ENCODE data around the gene NSFL1C.
"Not testable (repeated sequence)": the region's sequence is repeated elsewhere in the genome, so short reads cannot be mapped to it uniquely, and the experiment has no call there.

The NSFL1C gene

DNA sequence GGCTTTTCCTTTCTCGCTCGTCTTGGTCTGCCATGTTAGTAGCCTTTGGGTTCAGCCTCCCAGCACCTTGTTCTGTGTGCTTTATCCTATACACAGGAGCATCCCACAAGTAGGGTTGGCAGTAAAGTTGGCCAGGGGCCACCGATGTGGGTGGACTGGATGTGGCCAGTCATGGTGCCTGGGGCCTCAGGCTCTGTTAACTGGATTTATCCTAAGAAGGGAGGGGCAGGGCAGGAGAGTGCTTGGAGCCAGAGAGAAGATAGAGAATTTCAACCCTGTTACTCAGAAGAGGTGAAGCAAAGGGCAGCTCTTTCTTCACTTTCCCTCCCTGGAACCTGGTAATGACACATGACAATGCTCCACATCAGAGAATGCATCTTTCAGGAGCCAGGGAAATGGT lies 38.7 kb upstream of the NSFL1C start:
- TF ChIP-seq, protein P1, sequence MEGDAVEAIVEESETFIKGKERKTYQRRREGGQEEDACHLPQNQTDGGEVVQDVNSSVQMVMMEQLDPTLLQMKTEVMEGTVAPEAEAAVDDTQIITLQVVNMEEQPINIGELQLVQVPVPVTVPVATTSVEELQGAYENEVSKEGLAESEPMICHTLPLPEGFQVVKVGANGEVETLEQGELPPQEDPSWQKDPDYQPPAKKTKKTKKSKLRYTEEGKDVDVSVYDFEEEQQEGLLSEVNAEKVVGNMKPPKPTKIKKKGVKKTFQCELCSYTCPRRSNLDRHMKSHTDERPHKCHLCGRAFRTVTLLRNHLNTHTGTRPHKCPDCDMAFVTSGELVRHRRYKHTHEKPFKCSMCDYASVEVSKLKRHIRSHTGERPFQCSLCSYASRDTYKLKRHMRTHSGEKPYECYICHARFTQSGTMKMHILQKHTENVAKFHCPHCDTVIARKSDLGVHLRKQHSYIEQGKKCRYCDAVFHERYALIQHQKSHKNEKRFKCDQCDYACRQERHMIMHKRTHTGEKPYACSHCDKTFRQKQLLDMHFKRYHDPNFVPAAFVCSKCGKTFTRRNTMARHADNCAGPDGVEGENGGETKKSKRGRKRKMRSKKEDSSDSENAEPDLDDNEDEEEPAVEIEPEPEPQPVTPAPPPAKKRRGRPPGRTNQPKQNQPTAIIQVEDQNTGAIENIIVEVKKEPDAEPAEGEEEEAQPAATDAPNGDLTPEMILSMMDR (conservative IDR thresholded peaks at IDR 0.05; ENCODE audit: low read depth): no peak
- CTCF ChIA-PET: interaction anchor here (3.5 kb wide), 1 partner anchor 38 kb away, joined by 46 read pairs; the partner anchor contains the start of gene NSFL1C
- POLR2A ChIA-PET (ENCODE audit: low non-redundant PET): no interaction called here
- H3K27ac ChIP-seq: no peak overlapping the region
- peak; percentile 65 for DNase-seq (ENCODE audit: low spot score)

DNA sequence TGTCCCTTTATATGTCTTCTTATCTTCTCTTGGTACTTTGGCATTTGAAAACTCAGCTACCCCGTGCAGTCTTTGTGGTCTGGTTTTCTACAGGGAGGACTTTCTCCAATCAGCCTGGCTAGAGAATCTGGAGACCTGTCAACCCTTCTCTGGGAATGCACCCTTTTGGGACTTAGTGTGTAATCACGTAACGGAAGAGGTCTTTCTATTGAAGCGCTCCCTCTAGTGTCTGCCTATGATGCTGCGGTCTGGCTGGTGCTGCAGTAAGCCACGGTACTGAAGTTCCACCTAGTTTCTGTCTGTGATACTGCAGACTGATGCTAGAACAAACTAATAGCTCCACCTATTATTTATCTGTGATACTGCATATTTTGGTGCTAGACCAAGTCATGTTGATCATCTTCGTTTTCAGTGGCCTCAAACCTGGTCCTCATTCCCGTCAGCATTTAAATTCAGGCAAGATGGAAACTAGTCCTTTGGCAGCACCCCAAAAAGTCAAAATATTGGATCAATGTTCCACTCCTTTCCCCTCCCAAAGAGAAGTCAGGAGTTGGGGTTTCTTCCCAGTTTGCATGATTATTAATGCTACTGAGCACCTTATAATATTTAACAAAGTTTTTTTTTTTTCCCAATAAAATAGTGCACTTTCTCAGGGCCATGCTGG lies 37.0 kb upstream of the NSFL1C start:
- ChIA-PET POLR2A (ENCODE audit: low non-redundant PET) (no interaction called here), CTCF (interaction anchor here (0.5 to 3.5 kb wide), 30 partner anchors 9 to 1248 kb away, joined by 3 to 46 read pairs (median 4); partner anchors contain the start of genes NSFL1C and RAD21L1)
- peak; percentile 86 for DNase-seq (ENCODE audit: low spot score)
- H3K27ac ChIP-seq: no peak overlapping the region
- TF ChIP-seq, protein P1 (conservative IDR thresholded peaks at IDR 0.05; ENCODE audit: low read depth): peak; percentile 99

DNA sequence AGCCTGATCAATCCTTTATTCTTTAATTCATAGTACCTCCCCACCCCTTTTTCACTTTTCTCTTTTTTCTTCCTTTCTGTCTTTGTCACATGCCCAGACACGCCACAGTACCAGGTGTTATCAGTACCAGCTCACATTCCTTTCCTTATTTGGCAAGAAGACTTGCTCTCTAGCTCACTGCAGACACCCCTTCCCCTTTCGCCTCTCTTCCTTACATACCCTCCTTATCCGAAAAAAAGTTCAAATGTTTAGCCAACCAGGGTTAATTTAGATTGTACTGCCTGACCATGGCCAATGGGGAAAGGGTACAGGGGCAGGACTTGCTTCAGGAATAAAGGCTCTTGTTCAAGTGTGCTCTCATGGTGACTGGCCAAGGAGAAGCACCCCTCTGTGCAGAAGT lies 33.8 kb upstream of the NSFL1C start:
- peak overlapping the region; percentile 88 for H3K27ac ChIP-seq
- DNase-seq (ENCODE audit: low spot score): no peak
- CTCF ChIA-PET: interaction anchor here (0.6 to 2.0 kb wide), 2 partner anchors 34 to 220 kb away, joined by 3 to 7 read pairs; partner anchors contain the start of gene NSFL1C
- POLR2A ChIA-PET (ENCODE audit: low non-redundant PET): no interaction called here
- TF ChIP-seq, protein P1 (conservative IDR thresholded peaks at IDR 0.05; ENCODE audit: low read depth): no peak

DNA sequence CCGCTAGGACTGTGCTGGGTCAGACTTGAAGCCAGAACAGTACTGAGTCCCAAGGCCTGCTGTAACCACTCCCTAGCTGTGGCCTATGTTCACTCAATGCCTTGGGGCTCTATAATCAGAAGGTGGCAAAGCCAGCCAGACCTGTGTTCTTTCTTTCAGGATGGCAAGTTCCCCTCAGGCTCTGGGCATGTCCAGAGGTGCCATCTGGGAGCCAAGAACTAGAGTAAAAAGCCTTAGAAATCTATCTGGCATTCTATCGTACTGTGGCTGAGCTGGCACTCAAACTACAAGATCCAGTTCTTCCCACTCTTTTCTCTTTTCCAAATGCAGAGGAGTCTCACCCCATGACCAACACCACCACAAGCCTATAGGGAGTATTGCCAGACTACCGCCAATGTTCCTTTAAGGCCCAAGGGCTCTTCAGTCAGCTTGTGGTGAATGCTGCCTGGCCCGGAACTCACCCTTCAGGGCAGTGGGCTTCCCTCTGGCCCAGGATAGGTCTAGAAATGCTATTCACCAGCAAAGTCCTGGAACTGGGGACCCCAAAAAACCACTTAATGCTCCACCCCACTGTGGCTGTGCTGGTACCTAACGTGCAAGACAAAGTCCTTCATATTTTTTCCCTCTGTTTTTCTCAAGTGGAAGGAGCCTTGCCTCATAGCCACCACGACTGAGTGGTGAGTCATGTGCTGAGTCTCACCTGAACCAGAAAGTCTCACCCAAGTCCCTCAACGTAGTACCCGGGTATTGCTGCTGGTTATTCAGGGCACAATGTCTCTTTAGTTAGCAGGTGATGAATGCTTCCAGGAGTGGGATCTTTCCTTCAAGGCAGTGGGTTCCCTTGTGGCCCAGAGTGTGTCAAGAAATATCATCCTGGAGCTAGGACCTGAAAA lies 33.1 kb upstream of the NSFL1C start:
- TF ChIP-seq, protein P1 (conservative IDR thresholded peaks at IDR 0.05; ENCODE audit: low read depth): no peak
- peak; percentile 64 for DNase-seq (ENCODE audit: low spot score)
- peak overlapping the region; percentile 88 for H3K27ac ChIP-seq
- CTCF ChIA-PET: interaction anchor here (0.6 to 2.0 kb wide), 3 partner anchors 33 to 450 kb away, joined by 3 to 7 read pairs (median 5); partner anchors contain the start of gene NSFL1C
- POLR2A ChIA-PET (ENCODE audit: low non-redundant PET): interaction anchor here (0.6 kb wide), 1 partner anchor 9 kb away, joined by 3 read pairs; no protein-coding TSS in a partner anchor

DNA sequence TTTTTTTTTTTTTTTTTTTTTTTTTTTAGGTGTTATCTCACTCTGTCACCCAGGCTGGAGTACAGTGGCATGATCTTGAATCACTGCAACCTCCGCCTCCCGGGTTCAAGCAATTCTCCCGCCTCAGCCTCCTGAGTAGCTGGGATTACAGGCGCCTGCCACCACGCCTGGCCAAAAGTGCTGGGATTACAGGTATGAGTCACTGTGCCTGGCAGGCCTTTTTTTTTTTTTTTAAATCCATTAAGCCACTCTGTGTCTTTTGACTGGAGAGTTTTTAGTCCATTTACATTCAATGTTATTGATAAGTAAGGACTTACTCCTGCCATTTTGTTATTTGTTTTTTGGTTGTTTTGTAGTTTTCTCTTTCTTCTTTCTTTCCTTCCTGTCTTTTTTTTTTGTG lies 30.7 kb upstream of the NSFL1C start:
- CTCF ChIA-PET: interaction anchor here (0.6 kb wide), 2 partner anchors 16 to 30 kb away, joined by 4 read pairs; no protein-coding TSS in a partner anchor

DNA sequence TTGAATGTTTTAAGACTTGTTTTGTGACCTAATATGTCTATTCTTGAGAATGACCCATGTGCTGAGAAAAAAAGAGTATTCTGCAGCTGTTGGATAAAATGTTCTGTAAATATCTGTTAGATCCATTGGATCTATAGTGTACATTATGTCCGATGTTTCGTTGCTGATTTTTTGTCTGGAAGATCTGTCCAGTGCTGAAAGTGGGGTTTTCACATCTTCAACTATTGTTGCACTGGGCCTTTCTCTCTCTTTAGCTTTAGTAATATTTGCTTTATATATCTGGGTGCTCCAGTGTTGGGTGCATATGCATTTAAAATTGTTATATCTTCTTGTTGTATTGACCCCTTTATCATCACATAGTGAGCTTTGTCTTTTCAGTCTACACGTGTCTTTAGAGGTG lies 30.3 kb upstream of the NSFL1C start:
- no peak overlapping the region for H3K27ac ChIP-seq
- TF ChIP-seq, protein P1 (conservative IDR thresholded peaks at IDR 0.05; ENCODE audit: low read depth): no peak
- no peak for DNase-seq (ENCODE audit: low spot score)
- POLR2A ChIA-PET (ENCODE audit: low non-redundant PET): no interaction called here
- CTCF ChIA-PET: interaction anchor here (0.6 kb wide), 2 partner anchors 15 to 29 kb away, joined by 4 read pairs; no protein-coding TSS in a partner anchor

More for the DNA sequence above, 30.7 kb upstream of the NSFL1C start:
- not testable (repeated sequence) for DNase-seq (ENCODE audit: low spot score); H3K27ac ChIP-seq
- POLR2A ChIA-PET (ENCODE audit: low non-redundant PET): interaction anchor here (0.7 kb wide), 1 partner anchor 31 kb away, joined by 5 read pairs; no protein-coding TSS in a partner anchor
